HG02884 (cell line): ENCODE data around the gene RIMS4.
"Not testable (repeated sequence)": the region's sequence is repeated elsewhere in the genome, so short reads cannot be mapped to it uniquely, and the experiment has no call there.

Experiments used
- ATAC-seq: cut with Tn5 transposase; IDR thresholded peaks from one replicate; pipeline ENCODE4 v1.9.1; 2021; ENCODE audit warnings: mild to moderate bottlenecking, moderate library complexity; ENCODE audit not compliant: unreplicated experiment

RIMS4 gene

DNA sequence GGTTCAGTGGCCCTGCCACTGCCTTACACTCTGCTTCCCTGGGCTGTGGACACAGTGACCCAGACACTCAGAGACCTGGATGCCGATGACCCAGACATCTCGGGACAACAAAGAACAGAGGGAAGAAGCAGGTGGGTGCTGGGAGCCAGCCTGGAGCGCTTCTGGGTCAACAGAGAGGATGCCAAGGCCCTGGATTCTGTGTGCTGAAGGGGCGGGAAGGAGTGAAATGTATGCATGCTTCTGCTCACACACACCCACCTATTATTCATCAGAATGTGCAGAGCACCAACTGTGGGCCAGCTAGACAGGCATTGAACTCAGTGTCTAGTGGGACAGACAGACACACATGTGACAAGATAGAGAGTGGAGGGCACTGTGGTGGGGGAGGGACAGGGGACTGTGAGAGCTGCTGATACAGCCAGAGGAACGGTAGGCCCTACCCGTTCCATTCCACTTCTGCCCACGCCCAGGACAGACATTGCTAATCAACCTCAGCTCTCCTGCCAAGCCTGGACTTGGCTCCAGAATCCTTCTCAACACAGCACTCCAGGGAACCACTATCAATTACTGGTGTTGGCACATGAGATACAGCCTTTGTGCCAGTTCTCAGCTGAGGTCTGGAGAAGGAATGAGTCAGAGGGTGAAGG is 44.5 kb downstream of the RIMS4 start:
- ATAC-seq = no peak

DNA sequence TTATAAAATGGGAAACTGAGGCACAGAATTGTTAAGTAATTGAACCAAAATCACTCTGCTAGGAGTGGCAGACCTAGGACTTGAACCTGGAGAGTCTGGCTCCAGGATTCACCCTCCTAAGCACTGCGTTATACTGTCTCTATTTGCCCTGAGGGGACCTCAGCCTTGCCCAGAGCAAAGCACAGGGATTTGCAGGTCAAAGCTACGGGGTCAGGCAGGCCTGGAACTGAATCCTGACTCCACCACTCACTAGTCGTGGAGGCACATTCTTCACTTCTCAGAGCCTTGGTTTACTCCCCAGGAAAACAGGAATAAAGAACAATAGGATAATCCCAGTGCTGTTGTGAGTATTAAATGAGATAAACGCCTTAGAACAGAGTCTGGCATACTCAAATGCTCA is 45.3 kb downstream of the RIMS4 start:
- ATAC-seq = no peak

DNA sequence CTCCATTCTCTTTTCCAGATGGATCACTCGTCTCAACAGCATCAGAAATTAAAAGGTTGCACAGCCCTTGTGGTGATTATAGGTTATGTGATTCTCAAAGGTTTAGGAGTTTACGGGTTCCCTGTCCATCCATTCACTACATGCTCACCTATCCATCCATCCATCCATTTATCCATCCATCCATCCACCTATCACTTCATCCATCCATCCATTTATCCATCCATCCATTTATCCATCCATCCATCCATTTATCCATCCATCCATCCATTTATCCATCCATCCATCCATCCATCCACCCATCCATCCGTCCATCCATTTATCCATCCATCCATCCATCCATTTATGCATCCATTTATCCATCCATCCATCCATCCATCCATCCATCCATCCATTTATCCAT is 46.5 kb downstream of the RIMS4 start:
- not testable (repeated sequence) for ATAC-seq

DNA sequence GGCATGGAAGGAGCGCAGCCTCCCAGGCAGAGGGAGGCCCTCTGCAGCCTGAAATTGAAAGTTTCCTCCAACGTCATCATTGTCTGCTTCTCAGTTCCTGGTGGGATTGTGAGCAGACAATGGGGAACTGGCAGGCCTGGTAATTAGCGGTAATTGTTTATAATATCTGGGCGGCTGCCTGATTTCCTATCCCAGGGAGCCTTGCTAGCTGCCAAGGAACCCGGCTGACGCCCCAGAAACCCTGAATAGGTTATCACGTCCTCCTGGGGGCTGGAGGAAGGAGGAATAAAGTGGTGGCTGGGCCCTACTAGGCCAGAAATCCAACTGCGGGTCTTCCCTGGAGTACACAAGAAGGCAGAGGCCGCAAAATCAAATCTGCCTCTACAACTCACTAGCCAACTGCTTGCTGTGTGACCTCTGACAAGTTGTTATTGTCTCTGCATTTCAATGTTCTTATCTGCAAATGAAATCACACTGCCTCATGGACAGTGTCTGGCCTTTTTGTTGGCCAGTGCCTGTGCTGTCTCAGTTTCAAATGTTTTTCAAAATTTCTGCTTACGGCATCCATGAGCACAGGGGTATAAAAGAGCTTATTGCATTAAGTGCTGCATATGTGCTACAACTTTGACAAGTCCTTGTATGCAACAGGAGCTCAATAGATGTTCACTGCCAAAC is 47.7 kb downstream of the RIMS4 start:
- ATAC-seq = no peak

DNA sequence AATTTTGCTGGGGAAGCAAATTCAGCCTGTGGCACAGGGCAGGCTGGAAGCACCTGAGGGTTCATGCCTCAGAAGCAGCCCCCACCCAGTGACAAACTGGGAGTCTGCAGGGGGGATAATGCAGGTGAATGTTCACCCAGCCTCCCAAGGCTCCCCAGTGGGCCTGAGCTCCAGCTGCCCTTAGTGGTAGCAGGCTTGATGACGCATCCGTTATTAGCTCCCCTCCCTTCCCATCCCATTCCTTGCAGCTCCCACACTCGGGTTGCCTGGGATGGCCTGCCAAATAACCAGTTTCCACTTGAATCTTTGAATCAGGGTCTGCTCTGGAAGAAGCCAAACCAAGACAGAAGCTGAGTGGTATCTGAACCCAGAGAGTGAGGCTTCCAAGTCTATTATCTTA is 48.9 kb downstream of the RIMS4 start:
- no peak for ATAC-seq

DNA sequence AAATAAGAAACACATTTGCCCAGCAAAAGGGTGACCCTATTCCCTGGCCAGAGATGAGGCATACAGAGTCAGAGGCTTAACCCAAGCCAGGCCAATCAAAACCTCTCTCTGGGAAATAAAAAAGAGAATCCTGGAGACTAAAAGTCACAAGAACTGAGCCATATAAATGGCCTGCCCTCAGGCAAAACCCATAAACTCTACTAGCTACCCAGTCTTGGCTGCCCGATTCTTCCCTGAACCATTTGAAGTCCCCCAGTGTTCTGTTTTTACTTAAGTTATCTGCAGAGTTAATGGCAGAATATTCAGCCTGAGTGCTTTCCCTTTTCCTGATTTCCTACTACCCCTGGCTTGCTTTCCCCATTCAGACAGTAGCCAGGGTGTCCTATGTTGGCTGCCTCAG is 50.8 kb downstream of the RIMS4 start:
- no peak for ATAC-seq

DNA sequence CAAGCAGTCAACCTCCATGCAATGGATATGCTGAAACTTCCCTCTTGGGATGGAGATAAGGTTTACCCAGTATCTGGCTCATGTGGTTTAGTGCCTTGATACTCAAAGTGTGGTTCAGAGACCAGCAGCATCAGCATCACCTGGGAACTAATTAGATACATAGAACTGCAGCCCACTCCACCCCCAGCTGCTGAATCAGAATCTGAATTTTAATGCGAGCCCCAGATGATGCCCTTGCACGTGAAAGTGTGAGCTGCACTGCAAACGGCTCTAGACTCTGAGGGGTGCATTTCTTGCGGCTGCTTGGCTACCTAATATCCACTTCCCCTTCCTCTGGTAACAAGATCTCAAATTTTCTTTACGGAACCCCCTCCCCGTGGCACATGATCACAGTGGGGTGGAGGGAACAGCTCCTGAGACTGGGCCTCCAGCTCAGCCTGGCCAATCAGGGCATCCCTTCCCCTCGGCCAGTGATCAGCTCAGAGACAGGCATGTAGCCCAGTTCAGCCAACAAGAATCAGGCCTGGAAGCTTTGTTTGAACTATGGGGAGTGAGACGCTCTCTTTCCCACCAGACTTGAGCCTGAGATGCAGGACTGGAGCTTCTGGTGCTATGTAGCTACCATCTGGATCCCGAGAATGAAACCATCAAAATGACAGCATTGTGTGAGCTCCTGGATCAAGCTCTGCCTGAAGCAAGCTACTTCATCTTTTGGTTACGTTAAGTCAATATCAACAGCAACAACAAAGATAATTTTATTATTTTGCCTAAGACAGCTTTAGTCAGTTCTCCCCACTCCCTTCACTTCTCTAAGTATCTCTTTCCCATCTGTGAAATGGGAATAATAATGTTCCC is 51.9 kb downstream of the RIMS4 start:
- ATAC-seq = no peak

DNA sequence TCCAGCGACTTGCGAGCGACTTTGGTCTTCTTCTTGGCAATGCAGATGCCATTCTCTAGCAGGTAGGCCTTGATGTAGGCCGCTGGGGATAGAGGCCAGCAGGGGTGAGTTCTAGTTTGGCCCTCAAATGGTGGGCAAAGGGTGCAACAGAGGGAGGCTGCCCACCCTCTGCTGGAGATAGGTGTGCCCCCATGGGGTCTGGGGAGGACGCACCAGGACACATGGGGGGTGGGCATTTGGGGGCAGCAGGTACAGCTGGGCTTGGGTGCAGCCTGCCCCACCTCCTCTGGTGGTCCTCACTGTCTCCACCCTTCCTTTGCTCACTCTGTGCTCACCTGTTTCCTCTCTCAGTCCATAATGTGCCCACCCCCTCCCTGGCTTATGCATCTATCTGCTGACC is 53.4 kb downstream of the RIMS4 start:
- ATAC-seq = no peak

DNA sequence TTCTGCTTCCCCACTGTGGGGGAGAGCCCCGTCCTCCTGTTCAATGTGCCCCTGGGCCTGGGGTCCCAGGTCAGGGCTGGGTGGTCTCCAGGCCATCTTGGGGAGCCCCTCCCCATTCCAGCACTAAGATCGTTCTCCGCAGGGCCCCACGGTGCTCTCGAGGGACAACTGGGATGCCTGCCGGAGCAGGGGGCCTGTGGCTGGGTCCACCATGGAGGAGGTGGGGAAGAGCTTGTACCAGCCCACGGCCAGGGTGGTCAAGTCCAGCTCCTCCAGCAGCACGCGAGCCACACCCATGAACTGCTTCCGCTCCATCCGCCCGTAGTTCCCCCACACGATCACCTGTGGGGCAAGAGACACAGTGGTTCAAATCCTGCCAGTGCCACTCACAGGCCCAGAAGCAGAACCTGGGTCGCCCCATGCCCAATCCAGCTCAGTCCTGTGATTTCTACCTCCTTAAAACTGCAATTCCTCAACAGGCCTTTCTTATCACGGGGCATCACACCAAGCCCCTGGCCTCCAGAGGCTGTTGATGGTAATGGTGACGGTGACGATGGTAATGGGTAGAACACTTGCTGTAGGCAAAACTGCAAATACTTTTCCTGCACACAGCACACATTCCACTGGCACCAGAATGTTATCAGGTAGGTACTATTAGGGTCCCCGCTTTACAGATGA is 54.2 kb downstream of the RIMS4 start:
- no peak for ATAC-seq

DNA sequence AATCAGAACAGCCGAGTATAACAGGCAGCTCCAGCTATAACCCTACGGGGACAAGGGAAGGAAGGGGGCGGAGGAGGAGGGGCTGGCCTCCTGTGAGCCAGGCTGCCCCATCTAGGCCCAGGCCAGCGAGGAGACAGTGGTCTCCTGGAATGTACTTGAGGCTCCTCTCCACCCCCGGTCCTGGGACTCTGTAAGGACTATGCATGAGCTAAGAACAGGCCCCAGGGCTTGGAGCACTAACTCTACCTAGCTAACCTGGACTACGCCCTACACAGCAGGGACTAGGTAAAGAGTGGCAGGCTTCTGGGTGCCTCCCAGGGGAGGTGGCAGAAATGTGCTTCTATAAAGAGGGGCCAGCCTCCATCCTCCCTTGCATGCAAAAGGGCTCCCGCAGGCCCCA is 55.8 kb downstream of the RIMS4 start:
- no peak for ATAC-seq

DNA sequence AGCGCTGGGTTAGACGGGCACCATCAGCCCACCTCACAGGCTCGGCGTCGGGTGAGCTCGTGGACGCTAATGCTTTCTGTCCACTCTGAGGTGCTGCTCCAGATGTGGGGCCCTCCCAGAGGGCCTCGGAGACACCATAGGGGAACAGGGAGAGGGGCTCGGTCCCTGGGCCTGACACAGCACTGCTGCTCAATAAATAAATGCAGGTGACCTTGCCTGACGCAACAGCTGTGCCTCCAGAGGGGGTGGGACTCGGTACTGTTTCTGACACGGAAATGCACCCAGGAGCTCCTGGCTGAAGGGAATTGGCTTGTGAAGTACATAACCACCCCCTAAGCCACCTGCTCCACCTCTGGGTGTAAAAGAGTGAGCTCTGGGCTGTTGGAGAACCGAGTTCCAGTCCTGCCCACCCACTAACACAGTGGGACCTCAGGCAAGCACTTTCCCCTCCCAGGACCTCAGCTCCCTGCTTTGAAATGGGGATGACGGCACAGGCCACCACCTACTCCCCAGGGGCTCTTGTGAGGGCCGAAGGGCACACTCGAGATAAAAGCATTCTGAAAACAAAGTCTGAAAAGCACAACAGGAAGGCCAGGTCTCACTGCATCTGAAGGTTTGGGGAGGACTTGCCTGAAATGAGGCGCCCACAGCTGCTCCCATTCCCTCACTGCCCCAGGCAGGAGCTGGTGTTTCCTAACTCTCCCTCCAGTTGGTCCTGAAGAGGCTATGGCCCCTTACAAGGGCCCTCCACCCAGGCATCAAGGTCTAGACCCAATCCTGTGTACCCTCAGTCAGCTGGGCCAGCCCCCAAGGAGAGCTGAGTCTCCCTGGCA is 58.0 kb downstream of the RIMS4 start:
- ATAC-seq = no peak

DNA sequence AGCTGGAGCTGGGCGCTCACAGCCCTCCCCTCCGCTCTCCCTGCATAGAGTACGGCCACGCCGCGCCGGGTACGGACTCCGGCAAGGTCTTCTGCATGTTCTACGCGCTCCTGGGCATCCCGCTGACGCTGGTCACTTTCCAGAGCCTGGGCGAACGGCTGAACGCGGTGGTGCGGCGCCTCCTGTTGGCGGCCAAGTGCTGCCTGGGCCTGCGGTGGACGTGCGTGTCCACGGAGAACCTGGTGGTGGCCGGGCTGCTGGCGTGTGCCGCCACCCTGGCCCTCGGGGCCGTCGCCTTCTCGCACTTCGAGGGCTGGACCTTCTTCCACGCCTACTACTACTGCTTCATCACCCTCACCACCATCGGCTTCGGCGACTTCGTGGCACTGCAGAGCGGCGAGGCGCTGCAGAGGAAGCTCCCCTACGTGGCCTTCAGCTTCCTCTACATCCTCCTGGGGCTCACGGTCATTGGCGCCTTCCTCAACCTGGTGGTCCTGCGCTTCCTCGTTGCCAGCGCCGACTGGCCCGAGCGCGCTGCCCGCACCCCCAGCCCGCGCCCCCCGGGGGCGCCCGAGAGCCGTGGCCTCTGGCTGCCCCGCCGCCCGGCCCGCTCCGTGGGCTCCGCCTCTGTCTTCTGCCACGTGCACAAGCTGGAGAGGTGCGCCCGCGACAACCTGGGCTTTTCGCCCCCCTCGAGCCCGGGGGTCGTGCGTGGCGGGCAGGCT is 60.1 kb downstream of the RIMS4 start:
- no peak for ATAC-seq

DNA sequence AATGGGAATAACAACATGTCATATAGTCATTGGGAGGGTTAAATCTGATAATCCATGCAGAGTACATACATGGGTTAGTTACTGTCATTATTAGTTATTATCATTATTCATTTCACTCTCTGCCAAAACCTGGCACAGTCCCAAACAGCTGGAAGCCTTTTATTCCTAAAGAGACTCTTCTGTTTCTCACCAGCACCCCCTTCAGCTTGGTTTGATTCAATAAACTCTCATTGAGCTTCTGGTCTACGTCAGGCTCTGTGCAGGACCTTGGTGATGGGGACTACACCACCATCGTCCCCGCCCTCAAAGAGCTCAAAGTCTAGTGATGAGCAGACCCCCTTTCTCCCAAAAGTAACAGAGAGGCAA is 62.4 kb downstream of the RIMS4 start:
- no peak for ATAC-seq

DNA sequence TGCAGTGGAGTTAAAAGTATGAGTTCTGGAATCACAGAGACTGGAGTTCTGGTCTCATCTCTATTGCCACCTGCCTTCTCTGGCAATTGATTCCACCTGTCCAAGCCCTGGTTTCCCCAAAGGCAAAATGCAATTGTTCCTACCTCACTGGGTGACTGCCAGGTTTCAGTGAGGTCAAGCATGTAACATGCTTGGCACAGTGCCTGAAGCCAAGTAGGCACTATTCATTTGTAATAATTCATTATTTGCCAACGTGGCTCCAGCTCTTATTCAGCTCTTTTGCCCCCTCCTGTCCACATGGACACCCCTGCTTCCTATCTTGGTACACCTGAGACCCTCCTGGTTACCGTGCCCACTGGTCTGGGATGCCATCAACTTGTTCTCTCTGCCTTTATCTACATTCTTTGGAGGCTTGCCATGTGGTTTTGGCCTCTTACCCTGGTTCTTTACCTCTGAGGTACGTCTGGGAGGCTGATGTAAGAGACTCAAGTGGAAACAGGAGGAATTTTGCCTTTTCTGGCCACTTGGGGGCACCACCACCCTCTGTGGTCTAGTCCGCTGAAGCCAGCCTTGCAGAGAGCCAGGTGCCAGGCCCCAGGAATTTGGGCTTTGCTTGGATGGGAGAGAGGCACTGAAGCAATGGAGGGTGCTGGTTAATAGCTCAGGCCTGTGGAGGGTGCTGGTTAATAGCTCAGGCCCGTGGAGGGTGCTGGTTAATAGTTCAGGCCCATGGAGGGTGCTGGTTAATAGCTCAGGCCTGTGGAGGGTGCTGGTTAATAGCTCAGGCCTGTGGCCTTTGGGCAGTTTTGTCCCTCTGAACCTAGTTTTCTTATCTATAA is 63.0 kb downstream of the RIMS4 start:
- ATAC-seq = no peak

DNA sequence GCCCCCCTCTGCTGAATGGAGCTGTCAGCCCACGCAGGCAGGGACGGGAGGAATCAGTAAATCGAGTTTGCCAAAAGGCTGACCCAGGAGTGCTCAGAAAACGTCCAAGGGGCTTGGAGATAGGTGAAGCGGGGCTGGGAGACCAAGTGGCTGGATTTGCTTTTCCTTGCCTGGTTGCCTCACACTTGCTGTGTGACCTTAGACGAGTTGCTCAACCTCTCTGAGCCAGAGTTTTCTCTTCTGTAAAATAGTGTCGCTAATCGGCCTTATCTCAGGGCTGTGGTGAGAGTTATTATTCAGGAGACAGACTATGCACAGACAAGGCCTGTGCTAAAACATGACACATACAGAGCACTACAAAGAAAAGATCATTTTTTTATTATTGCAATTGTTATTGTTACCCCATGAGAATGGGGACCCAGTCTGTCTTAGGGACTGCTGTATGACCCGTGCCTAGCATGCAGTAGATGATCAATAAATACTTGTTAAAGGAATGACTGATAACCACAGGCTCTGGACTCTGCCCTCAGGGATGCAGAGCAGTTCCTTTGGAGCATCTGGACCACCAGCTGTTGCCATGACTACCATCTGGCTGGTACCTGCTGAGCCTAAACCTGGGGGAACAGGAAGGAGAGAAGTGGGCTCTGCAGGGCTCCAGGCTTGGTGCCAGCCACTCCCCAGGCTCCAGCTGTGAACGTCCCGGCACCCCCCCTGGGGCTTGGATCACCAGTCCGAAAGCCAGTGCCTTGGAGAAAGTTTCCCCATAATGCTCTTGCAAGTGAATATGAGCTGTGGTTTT is 63.8 kb downstream of the RIMS4 start:
- no peak for ATAC-seq

DNA sequence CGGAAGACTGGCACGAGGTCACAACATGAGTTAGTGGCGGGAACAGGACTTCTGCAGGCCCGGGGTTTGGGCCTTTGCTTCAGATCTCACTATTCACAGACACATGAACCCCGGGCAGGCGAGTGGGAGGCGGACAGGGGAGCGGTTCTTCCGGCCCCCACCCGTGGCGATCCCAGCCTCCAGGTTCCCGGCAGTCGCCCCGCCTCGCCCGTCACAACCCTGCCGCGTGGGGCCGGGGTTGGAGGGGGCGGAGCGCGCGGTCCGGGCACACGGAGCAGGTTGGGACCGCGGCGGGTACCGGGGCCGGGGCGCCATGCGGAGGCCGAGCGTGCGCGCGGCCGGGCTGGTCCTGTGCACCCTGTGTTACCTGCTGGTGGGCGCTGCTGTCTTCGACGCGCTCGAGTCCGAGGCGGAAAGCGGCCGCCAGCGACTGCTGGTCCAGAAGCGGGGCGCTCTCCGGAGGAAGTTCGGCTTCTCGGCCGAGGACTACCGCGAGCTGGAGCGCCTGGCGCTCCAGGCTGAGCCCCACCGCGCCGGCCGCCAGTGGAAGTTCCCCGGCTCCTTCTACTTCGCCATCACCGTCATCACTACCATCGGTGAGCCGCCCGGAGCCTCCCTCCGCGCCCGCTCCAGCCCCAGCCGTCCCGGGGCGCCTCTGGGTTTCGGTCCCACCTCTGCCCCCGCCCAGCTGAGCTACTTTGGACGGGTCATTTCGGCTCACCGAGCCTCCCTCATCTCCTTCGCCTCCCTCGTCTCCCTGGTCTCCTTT is 64.6 kb downstream of the RIMS4 start, which contains the start of gene KCNK15:
Gene KCNK15, plus strand, starts transcription at position 268 of the 769 bp plus-strand sequence. Its CDS starts 46 bp downstream, at position 314.
- ATAC-seq = no peak

DNA sequence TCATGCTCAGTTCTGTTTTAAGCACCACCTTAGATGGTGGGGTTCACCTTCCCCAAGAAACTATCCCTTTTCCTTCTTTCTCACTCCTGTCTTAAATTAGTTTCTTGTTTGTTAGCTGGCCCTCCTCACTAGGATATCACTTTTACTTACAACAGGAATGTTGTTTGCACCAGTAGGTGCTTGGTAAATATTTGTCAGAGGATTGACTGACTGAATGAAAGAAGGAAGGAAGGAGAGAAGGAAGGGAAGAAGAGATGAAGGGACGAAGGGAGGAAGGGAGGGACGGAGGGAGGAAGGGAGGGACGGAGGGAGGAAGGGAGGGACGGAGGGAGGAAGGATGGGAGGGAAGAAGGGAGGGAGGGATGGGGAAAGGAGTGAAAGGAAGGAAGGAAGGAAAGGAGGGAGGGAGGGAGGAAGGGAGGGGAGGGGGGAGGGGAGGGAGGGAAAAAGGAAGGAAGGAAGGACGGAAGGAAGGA is 65.2 kb downstream of the RIMS4 start:
- no peak for ATAC-seq
